HCT116 (cell line): Measurements from ENCODE around the gene DOK7.

ENCODE experiments used
- POLR2AphosphoS5 ChIP-seq: IDR thresholded peaks from 2 replicates; pipeline ENCODE4 v1.6.1; 2011; ENCODE audit warnings: mild to moderate bottlenecking, low read depth, low read length, moderate library complexity
- REST ChIP-seq: IDR thresholded peaks from 2 replicates; pipeline ENCODE4 v1.6.1; 2012; ENCODE audit warnings: low read depth
- TF ChIP-seq, protein P1 (sequence below), 3 experiments: fragments of 200-600 bp in 1 of 3; sonication (generic) in 1 of 3; IDR thresholded peaks in 2 of 3; conservative IDR thresholded peaks in 1 of 3; 2 replicates each; pipeline ENCODE4 v1.5.1; 2012 to 2017; ENCODE audit warnings: low read depth in 2 of 3, low read length in 2 of 3, antibody characterized with exemption in 1 of 3, borderline replicate concordance in 1 of 3, control low read depth in 1 of 3, mild to moderate bottlenecking in 1 of 3, mixed read lengths in 1 of 3, mixed run types in 1 of 3, moderate library complexity in 1 of 3; ENCODE audit not compliant: insufficient read depth in 1 of 3

DNA sequence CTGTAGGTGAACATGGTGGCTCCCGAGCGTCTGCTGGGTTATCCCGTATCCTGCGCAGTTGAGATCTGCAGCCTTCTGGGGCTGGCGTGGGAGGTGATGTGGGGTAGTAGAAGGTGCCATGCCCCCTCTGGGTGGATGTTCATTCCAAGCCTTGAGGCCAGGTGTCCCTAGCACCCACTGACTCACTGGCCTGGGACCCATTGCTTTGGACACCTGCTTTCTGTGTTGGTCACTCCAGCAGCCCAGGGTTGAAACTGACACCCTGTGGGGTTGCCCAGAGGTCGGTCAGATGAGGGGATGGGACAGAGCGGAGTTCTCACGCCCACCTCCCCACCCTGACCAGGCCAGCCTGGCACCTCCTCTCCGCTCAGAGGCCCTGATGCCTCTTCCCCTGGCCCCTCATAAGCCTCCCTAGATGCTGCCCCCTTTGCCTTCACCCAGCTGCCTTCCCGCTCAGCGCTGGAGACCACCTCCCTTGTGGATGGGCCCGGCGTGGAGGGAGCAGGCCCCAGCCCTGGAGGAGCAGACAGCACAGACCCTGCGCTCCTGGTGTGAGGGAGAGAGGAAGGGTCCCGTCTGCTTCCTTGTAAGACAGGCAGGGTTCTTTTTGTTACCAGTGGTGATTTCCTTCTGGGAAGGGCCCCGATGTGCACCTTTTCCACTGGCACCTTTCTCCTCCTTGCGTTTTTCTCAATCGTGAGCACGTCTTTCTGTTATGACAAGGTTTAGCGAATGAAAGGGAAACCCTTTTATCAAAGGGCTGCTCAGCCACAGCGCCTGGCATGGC, 2.0 kb downstream of the DOK7 start:
- TF ChIP-seq, protein P1, sequence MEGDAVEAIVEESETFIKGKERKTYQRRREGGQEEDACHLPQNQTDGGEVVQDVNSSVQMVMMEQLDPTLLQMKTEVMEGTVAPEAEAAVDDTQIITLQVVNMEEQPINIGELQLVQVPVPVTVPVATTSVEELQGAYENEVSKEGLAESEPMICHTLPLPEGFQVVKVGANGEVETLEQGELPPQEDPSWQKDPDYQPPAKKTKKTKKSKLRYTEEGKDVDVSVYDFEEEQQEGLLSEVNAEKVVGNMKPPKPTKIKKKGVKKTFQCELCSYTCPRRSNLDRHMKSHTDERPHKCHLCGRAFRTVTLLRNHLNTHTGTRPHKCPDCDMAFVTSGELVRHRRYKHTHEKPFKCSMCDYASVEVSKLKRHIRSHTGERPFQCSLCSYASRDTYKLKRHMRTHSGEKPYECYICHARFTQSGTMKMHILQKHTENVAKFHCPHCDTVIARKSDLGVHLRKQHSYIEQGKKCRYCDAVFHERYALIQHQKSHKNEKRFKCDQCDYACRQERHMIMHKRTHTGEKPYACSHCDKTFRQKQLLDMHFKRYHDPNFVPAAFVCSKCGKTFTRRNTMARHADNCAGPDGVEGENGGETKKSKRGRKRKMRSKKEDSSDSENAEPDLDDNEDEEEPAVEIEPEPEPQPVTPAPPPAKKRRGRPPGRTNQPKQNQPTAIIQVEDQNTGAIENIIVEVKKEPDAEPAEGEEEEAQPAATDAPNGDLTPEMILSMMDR (IDR thresholded peaks at IDR 0.05 in 2 of 3, conservative IDR thresholded peaks at IDR 0.05 in 1 of 3; ENCODE audit: borderline replicate concordance in 1 of 3, insufficient read depth in 1 of 3, low read depth in 2 of 3, low read length in 2 of 3): no peak
- TF ChIP-seq POLR2AphosphoS5 (no peak), REST (no peak)
